B cell (primary cell): ENCODE results near the gene SDK2. TPM values are rescaled to one million over a fixed set of nuclear protein-coding genes. Genes with fewer than 3 reads are reported as not detected.

Experiments used
- ATAC-seq: fragments of 200-7000 bp; cut with Tn5 transposase; one replicate; pipeline ENCODE4 v1.10.0; 2021; ENCODE audit warnings: low read depth, mild to moderate bottlenecking, moderate number of reproducible peaks, moderate library complexity
- CTCF ChIA-PET: fragments of 350-600 bp; sonication (Branson Sonifier 250); formaldehyde crosslinking; loops from one replicate; lab custom pipeline; 2021; ENCODE audit warnings: antibody characterized with exemption, inconsistent platforms; lab: Charles Lee
- POLR2A ChIA-PET: fragments of 350-600 bp; sonication (Branson Sonifier 250); formaldehyde crosslinking; loops from one replicate; lab custom pipeline; 2021; ENCODE audit warnings: antibody characterized with exemption; lab: Charles Lee
- DNase-seq: peaks from one replicate; pipeline ENCODE4 v3.0.0; 2013
- H2AFZ ChIP-seq: 2 replicates; pipeline ENCODE4 v1.6.1; 2012; ENCODE audit warnings: mild to moderate bottlenecking, low read depth, low read length; ENCODE audit not compliant: insufficient read depth, poor library complexity, severe bottlenecking
- H3K27ac ChIP-seq, 2 donors: 1 replicate in 1 of 2; 2 replicates in 1 of 2; pipeline ENCODE4 v1.5.1; 2012 to 2013; ENCODE audit warnings: low read length in 2 of 2, mild to moderate bottlenecking in 2 of 2, moderate library complexity in 1 of 2
- H3K27me3 ChIP-seq, 4 experiments: fragments of 200-600 bp in 1 of 4; sonication (generic) in 1 of 4; replicated peaks in 1 of 4; 1 replicate in 2 of 4; 2 replicates in 2 of 4; pipeline versions ENCODE4 v1.6.1 to v1.7.0; 2013 to 2016; ENCODE audit warnings: low read length in 3 of 4, mild to moderate bottlenecking in 2 of 4, mixed read lengths in 1 of 4, moderate library complexity in 1 of 4; ENCODE audit not compliant: insufficient read depth in 4 of 4, control insufficient read depth in 3 of 4; ENCODE audit errors: control extremely low read depth in 1 of 4
- H3K36me3 ChIP-seq, 2 experiments: replicated peaks in 1 of 2; 1 replicate in 1 of 2; 2 replicates in 1 of 2; pipeline versions ENCODE4 v1.6.1 to v1.7.1; 2013; ENCODE audit warnings: low read length in 1 of 2; ENCODE audit not compliant: insufficient read depth in 2 of 2, control insufficient read depth in 1 of 2; ENCODE audit errors: control extremely low read depth in 1 of 2, extremely low read depth in 1 of 2
- H3K4me1 ChIP-seq, 2 donors: fragments of 200-600 bp in 1 of 2; sonication (generic) in 1 of 2; 1 replicate in 1 of 2; 2 replicates in 1 of 2; pipeline versions ENCODE4 v1.5.1 to v1.6.1; 2013 to 2017; ENCODE audit warnings: low read length in 2 of 2; ENCODE audit not compliant: control insufficient read depth in 2 of 2, insufficient read depth in 2 of 2
- H3K4me2 ChIP-seq: replicated peaks from 2 replicates; pipeline ENCODE3; 2012; ENCODE audit warnings: mild to moderate bottlenecking, low read depth, low read length; ENCODE audit not compliant: poor library complexity, severe bottlenecking
- H3K4me3 ChIP-seq, 5 experiments: fragments of 200-600 bp in 1 of 5; sonication (generic) in 1 of 5; 1 replicate in 3 of 5; 2 replicates in 2 of 5; pipeline versions ENCODE4 v1.5.1 to v1.7.0; 2011 to 2016; ENCODE audit warnings: low read length in 4 of 5, mild to moderate bottlenecking in 4 of 5, low read depth in 2 of 5, control low read depth in 1 of 5, moderate library complexity in 1 of 5; ENCODE audit not compliant: insufficient read depth in 1 of 5; ENCODE audit errors: control extremely low read depth in 1 of 5, extremely low read depth in 1 of 5
- H3K79me2 ChIP-seq: fragments of 200-600 bp; sonication (generic); one replicate; pipeline ENCODE4 v1.6.0; 2016; ENCODE audit warnings: low read length; ENCODE audit not compliant: control insufficient read depth, insufficient read depth
- H3K9ac ChIP-seq: fragments of 200-600 bp; sonication (generic); 2 replicates; pipeline ENCODE4 v1.6.1; 2017; ENCODE audit warnings: mild to moderate bottlenecking, low read length, moderate library complexity
- H3K9me3 ChIP-seq, 3 donors: one replicate each; pipeline versions ENCODE4 v1.6.1 to v1.7.1; 2013; ENCODE audit warnings: low read length in 2 of 3; ENCODE audit not compliant: control insufficient read depth in 2 of 3, insufficient read depth in 1 of 3; ENCODE audit errors: control extremely low read depth in 1 of 3
- H4K20me1 ChIP-seq: 2 replicates; pipeline ENCODE4 v1.6.0; 2012; ENCODE audit warnings: mild to moderate bottlenecking, low read length; ENCODE audit not compliant: insufficient read depth, control insufficient read depth, poor library complexity, severe bottlenecking
- H3K27ac Mint-ChIP-seq: one replicate; pipeline ENCODE4 v1.8.0; 2021; ENCODE audit warnings: mixed read lengths
- H3K27me3 Mint-ChIP-seq: one replicate; pipeline ENCODE4 v1.8.0; 2021; ENCODE audit warnings: mixed read lengths
- H3K4me1 Mint-ChIP-seq: one replicate; pipeline ENCODE4 v1.8.0; 2021; ENCODE audit warnings: mixed read lengths
- H3K4me3 Mint-ChIP-seq: one replicate; pipeline ENCODE4 v1.8.0; 2021; ENCODE audit warnings: mixed read lengths
- H3K9me3 Mint-ChIP-seq: one replicate; pipeline ENCODE4 v1.8.0; 2022; ENCODE audit warnings: mixed read lengths; ENCODE audit not compliant: insufficient read depth
- EZH2 ChIP-seq: IDR thresholded peaks from 2 replicates; pipeline ENCODE4 v1.6.1; 2012; ENCODE audit warnings: borderline replicate concordance, low read depth, mild to moderate bottlenecking, moderate library complexity, low read length; ENCODE audit not compliant: insufficient read depth, poor library complexity, severe bottlenecking
- WGBS: methylation state at CpG from one replicate; pipeline ENCODE4 v1.1.5; 2013; ENCODE audit warnings: missing lambda C conversion rate; ENCODE audit not compliant: insufficient coverage; 5-methylcytosine and 5-hydroxymethylcytosine counted together
- intact Hi-C: fragments of 100-400 bp; cut with micrococcal nuclease; formaldehyde crosslinking; loops from one replicate; pipeline ENCODE4 v1.10.0; 2022
- polyA plus RNA-seq: library from polyadenylated mRNA; depleted of rRNA; stranded (reverse); fragments of >200 nt; gene quantifications from 2 replicates; pipeline ENCODE4 v1.2.3, GENCODE V29; 2012
- total RNA-seq, 2 donors: library from RNA; stranded (reverse); fragments of 120-200 nt in 1 of 2; gene quantifications; 1 replicate in 1 of 2; 2 replicates in 1 of 2; pipeline versions ENCODE4 v1.2.3 to v1.2.4, GENCODE V29; 2013 to 2022
- TF ChIP-seq, protein P1 (sequence below): fragments of 200-600 bp; IDR thresholded peaks from one replicate; pipeline ENCODE4 v1.8.0; 2022; ENCODE audit warnings: antibody characterized with exemption, mild to moderate bottlenecking

Gene SDK2
- total and polyA plus RNA-seq, 2 donors (not counting 1 experiment from before 2014, with no cell fraction given), result 3.2 to 13.0 TPM

DNA sequence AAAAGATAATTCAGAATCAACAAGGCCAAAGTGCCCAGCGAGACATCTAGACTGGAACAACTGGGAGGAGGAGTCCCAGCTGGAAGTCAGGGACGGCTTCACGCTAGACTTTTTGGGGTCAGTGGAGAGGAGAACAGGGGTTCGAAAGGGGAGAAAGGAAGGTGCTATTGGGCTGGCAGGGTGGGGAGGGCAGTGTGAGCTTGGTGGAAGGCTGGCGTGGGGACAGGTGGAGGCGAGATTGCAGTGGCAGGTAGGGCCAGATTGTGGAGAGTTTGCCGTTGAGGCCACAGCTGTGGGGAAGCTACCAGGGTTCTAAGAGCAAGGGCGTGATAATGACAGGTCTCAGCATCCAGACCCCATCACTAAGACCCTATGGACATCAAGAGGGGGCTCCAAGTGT is 10.5 kb downstream of the SDK2 start:
- H3K79me2 ChIP-seq, result peaks cover 91% of the 10 kb centered on the region
- intact Hi-C loops, result no loop called here
- no peak overlapping the region for H3K4me2 ChIP-seq
- Mint-ChIP-seq H3K27me3 (no peaks in the 10 kb centered on the region), H3K4me3 (no peak overlapping the region), H3K9me3 (no peaks in the 10 kb centered on the region), H3K27ac (no peak overlapping the region), H3K4me1 (peaks cover 10% of the 10 kb centered on the region)
- TF ChIP-seq EZH2, result no peak
- TF ChIP-seq, protein P1, sequence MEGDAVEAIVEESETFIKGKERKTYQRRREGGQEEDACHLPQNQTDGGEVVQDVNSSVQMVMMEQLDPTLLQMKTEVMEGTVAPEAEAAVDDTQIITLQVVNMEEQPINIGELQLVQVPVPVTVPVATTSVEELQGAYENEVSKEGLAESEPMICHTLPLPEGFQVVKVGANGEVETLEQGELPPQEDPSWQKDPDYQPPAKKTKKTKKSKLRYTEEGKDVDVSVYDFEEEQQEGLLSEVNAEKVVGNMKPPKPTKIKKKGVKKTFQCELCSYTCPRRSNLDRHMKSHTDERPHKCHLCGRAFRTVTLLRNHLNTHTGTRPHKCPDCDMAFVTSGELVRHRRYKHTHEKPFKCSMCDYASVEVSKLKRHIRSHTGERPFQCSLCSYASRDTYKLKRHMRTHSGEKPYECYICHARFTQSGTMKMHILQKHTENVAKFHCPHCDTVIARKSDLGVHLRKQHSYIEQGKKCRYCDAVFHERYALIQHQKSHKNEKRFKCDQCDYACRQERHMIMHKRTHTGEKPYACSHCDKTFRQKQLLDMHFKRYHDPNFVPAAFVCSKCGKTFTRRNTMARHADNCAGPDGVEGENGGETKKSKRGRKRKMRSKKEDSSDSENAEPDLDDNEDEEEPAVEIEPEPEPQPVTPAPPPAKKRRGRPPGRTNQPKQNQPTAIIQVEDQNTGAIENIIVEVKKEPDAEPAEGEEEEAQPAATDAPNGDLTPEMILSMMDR, result no peak
- WGBS, result 98% methylated on average over 7 of the region's 8 CpGs
- POLR2A ChIA-PET, result no interaction called here
- H3K27ac ChIP-seq, result no peak overlapping the region
- H3K9me3 ChIP-seq, result peaks cover 0 to 3% (median 0%) of the 10 kb centered on the region in 3 donors
- peaks cover 0 to 4% of the 10 kb centered on the region in 2 donors for H3K4me1 ChIP-seq
- H4K20me1 ChIP-seq, result peaks cover 50% of the 10 kb centered on the region
- no peak overlapping the region for H2AFZ ChIP-seq
- no peaks in the 10 kb centered on the region for H3K27me3 ChIP-seq
- DNase-seq, result no peak
- CTCF ChIA-PET, result interaction anchor here (1.1 to 1.8 kb wide), 3 partner anchors 9 to 76 kb away, joined by 3 to 5 read pairs (median 4); partner anchors contain the start of gene SDK2
- ATAC-seq, result no peak
- H3K9ac ChIP-seq, result no peak overlapping the region
- H3K4me3 ChIP-seq, result no peak overlapping the region
- peaks cover 0 to 4% of the 10 kb centered on the region in 2 experiments for H3K36me3 ChIP-seq

DNA sequence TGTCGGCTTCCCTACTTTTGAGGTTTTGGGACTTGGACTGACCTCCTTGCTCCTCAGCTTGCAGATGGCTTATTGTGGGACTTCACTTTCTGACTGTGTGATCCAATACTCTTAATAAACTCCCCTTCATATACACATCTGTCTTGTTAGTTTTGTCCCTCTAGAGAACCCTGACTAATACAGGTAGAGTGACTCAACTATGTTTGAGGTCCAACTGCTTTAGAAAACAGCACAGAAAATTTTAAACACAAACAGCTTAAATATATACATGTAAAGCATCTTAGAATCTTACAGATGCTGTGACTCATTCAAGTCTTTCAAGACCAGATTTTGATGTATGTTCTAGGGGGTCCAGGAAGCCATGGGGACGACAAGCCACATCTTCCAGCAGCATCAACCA is 11.7 kb downstream of the SDK2 start:
- ATAC-seq, result no peak
- POLR2A ChIA-PET, result no interaction called here
- peaks cover 49% of the 10 kb centered on the region for H4K20me1 ChIP-seq
- no peak overlapping the region for H3K4me3 Mint-ChIP-seq
- H3K9me3 Mint-ChIP-seq, result no peaks in the 10 kb centered on the region
- H3K9me3 ChIP-seq, result peaks cover 0 to 3% (median 0%) of the 10 kb centered on the region in 3 donors
- no peak overlapping the region for H2AFZ ChIP-seq
- 83% methylated on average over 1 of the region's 2 CpGs for WGBS
- H3K27ac Mint-ChIP-seq, result no peak overlapping the region
- H3K4me2 ChIP-seq, result no peak overlapping the region
- no peak overlapping the region for H3K4me3 ChIP-seq
- H3K79me2 ChIP-seq, result peaks cover 86% of the 10 kb centered on the region
- TF ChIP-seq EZH2, result no peak
- TF ChIP-seq, protein P1, result no peak
- no peaks in the 10 kb centered on the region for H3K27me3 Mint-ChIP-seq
- H3K9ac ChIP-seq, result no peak overlapping the region
- H3K4me1 Mint-ChIP-seq, result peaks cover 6% of the 10 kb centered on the region
- intact Hi-C loops, result no loop called here
- H3K4me1 ChIP-seq, result peaks cover 0 to 5% of the 10 kb centered on the region in 2 donors
- CTCF ChIA-PET, result interaction anchor here (1.2 kb wide), 1 partner anchor 12 kb away, joined by 5 read pairs; the partner anchor contains the start of gene SDK2
- no peaks in the 10 kb centered on the region for H3K27me3 ChIP-seq
- no peaks in the 10 kb centered on the region for H3K36me3 ChIP-seq
- DNase-seq, result no peak
- no peak overlapping the region for H3K27ac ChIP-seq
